ENCODE results near the gene DIP2C. TPM values are rescaled to one million over a fixed set of nuclear protein-coding genes. Genes with fewer than 3 reads are reported as not detected.
A peak's percentile ranks its signal among the peaks of the same experiment; 100 is the strongest.
"Not testable (repeated sequence)": the region's sequence is repeated elsewhere in the genome, so short reads cannot be mapped to it uniquely, and the experiment has no call there.

DIP2C gene
- total RNA-seq, 2 donors from 2014 or later, result 12.3 to 41.8 TPM

GRCh38 chr10:588246-589165 is 101.0 kb downstream of the DIP2C start:
- H3K4me3 ChIP-seq, result no peak overlapping the region
- TF ChIP-seq, protein P1, sequence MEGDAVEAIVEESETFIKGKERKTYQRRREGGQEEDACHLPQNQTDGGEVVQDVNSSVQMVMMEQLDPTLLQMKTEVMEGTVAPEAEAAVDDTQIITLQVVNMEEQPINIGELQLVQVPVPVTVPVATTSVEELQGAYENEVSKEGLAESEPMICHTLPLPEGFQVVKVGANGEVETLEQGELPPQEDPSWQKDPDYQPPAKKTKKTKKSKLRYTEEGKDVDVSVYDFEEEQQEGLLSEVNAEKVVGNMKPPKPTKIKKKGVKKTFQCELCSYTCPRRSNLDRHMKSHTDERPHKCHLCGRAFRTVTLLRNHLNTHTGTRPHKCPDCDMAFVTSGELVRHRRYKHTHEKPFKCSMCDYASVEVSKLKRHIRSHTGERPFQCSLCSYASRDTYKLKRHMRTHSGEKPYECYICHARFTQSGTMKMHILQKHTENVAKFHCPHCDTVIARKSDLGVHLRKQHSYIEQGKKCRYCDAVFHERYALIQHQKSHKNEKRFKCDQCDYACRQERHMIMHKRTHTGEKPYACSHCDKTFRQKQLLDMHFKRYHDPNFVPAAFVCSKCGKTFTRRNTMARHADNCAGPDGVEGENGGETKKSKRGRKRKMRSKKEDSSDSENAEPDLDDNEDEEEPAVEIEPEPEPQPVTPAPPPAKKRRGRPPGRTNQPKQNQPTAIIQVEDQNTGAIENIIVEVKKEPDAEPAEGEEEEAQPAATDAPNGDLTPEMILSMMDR (IDR thresholded peaks at IDR 0.05), result peak in 1 of 4 experiments; percentile 16
- TF ChIP-seq POLR2AphosphoS5 (IDR thresholded peaks at IDR 0.05), result no peak
- H3K4me1 ChIP-seq (replicated peaks), result no peaks in the 10 kb centered on the region
- DNase-seq (ENCODE audit: low spot score), result no peak
- WGBS, result 60% methylated on average over 25 of the region's 27 CpGs
- no peaks in the 10 kb centered on the region for H3K36me3 ChIP-seq
- H3K9me3 ChIP-seq, result no peaks in the 10 kb centered on the region
- H3K27ac ChIP-seq, result no peak overlapping the region
- H3K27me3 ChIP-seq (replicated peaks; ENCODE audit: insufficient read depth), result no peaks in the 10 kb centered on the region
- intact Hi-C loops (cut with DNase I), result loop anchor here (10.0 kb wide), 1 partner anchor 196 kb away; no protein-coding TSS in a partner anchor

- Histone ChIP-seq H3K36me3 (no peaks in the 10 kb centered on the region), H3K4me3 (no peak overlapping the region), H3K9me3 (no peaks in the 10 kb centered on the region), H3K4me1 (replicated peaks) (no peaks in the 10 kb centered on the region), H3K27ac (no peak overlapping the region), H3K27me3 (replicated peaks; ENCODE audit: insufficient read depth) (no peaks in the 10 kb centered on the region)
- no peak for DNase-seq (ENCODE audit: low spot score)
- TF ChIP-seq POLR2A (IDR thresholded peaks at IDR 0.05) (no peak), POLR2AphosphoS5 (IDR thresholded peaks at IDR 0.05) (no peak)
- TF ChIP-seq, protein P1 (IDR thresholded peaks at IDR 0.05), result no peak
- 91% methylated on average over 11 of the region's 11 CpGs for WGBS
- intact Hi-C loops (cut with DNase I), result loop anchor here (10.0 kb wide), 1 partner anchor 198 kb away; no protein-coding TSS in a partner anchor
Observed at GRCh38 chr10:586716-587115, 102.8 kb downstream of the DIP2C start.

DNA sequence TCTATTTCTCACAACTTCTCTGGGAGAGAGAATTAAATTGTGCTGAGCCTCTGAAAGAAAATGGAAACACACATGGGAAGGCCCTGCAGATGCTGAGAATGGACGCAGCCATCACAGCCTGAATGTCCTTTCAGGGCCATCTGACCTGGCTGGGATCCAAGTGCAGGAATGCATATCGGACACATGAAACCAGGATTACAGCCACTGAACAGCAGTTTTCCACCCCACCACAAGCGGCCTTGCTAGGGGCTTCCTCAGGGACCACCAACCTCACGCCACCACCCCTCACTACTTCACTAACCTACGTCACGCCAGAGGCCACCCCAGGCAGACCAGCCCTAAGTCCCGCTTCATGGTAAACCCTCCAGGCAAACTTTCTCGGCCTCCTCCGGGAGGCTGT is 103.3 kb downstream of the DIP2C start:
- H3K36me3 ChIP-seq, result no peaks in the 10 kb centered on the region
- H3K27me3 ChIP-seq (replicated peaks; ENCODE audit: insufficient read depth), result no peaks in the 10 kb centered on the region
- no peak for DNase-seq (ENCODE audit: low spot score)
- TF ChIP-seq POLR2AphosphoS5 (IDR thresholded peaks at IDR 0.05) (no peak), POLR2A (IDR thresholded peaks at IDR 0.05) (no peak)
- TF ChIP-seq, protein P1 (IDR thresholded peaks at IDR 0.05), result no peak
- no peaks in the 10 kb centered on the region for H3K9me3 ChIP-seq
- H3K4me1 ChIP-seq (replicated peaks), result no peaks in the 10 kb centered on the region
- intact Hi-C loops (cut with DNase I), result loop anchor here (10.0 kb wide), 1 partner anchor 199 kb away; no protein-coding TSS in a partner anchor
- no peak overlapping the region for H3K27ac ChIP-seq
- H3K4me3 ChIP-seq, result no peak overlapping the region
- WGBS, result 92% methylated on average over 9 of the region's 9 CpGs

DNA sequence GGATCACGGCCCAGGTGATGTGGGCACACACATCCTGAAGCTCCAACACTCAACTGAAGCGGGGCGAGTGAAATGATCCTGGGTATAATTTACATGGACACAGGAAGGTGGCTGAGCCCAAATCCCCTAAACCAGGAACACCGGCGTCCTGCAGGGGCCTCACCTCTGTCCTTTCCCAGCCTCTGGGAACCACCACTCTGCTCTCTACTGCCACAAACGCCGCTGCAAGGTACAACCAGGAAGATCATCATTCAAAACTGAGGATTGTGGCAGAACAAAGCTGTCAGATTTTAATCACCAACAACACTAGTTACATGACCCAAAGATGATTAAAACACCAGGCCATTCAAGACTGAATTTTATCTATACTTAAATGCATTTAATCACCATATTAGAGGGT is 104.0 kb downstream of the DIP2C start:
- Histone ChIP-seq H3K4me3 (no peak overlapping the region), H3K9me3 (no peaks in the 10 kb centered on the region), H3K36me3 (no peaks in the 10 kb centered on the region), H3K27me3 (replicated peaks; ENCODE audit: insufficient read depth) (no peaks in the 10 kb centered on the region), H3K4me1 (replicated peaks) (no peaks in the 10 kb centered on the region), H3K27ac (no peak overlapping the region)
- no peak for TF ChIP-seq POLR2AphosphoS5 (IDR thresholded peaks at IDR 0.05)
- TF ChIP-seq POLR2A (IDR thresholded peaks at IDR 0.05), result no peak
- TF ChIP-seq, protein P1 (IDR thresholded peaks at IDR 0.05), result no peak
- intact Hi-C loops (cut with DNase I), result loop anchor here (10.0 kb wide), 1 partner anchor 199 kb away; no protein-coding TSS in a partner anchor
- DNase-seq (ENCODE audit: low spot score), result no peak
- WGBS, result 93% methylated on average over 7 of the region's 7 CpGs

GRCh38 chr10:584497-585290 is 104.8 kb downstream of the DIP2C start:
- DNase-seq (ENCODE audit: low spot score); H3K27ac ChIP-seq; H3K4me3 ChIP-seq; H3K9me3 ChIP-seq; H3K27me3 ChIP-seq (replicated peaks; ENCODE audit: insufficient read depth); H3K36me3 ChIP-seq; H3K4me1 ChIP-seq (replicated peaks): not testable (repeated sequence)
- 94% methylated on average over 55 of the region's 55 CpGs for WGBS
- intact Hi-C loops (cut with DNase I), result loop anchor here (10.0 kb wide), 1 partner anchor 200 kb away; no protein-coding TSS in a partner anchor

Measured in prostate gland (tissue), 2 donors.